GM12878 (cell line): ENCODE measurements around the gene ATP2A3. TPM values are rescaled to one million over a fixed set of nuclear protein-coding genes. Genes with fewer than 3 reads are reported as not detected.
A peak's percentile ranks its signal among the peaks of the same experiment; 100 is the strongest.

Experiments used
- BCL3 ChIP-seq: IDR thresholded peaks from 2 replicates; pipeline ENCODE4 v1.6.1; 2011; ENCODE audit warnings: borderline replicate concordance, low read depth, mild to moderate bottlenecking, moderate library complexity, low read length; ENCODE audit not compliant: insufficient read depth, poor library complexity, severe bottlenecking
- MEF2A ChIP-seq: IDR thresholded peaks from 2 replicates; pipeline ENCODE4 v1.6.1; 2011; ENCODE audit warnings: low read depth, mild to moderate bottlenecking, low read length, moderate library complexity; ENCODE audit not compliant: insufficient read depth
- RBBP5 ChIP-seq: fragments of 200-600 bp; sonication (generic); conservative IDR thresholded peaks from 2 replicates; pipeline ENCODE4 v1.6.1; 2016
- TAF1 ChIP-seq: IDR thresholded peaks from 2 replicates; pipeline ENCODE4 v1.6.1; 2011; ENCODE audit warnings: mild to moderate bottlenecking, low read depth, low read length, borderline replicate concordance
- TCF7 ChIP-seq: IDR thresholded peaks from 2 replicates; pipeline ENCODE4 v1.6.1; 2014; ENCODE audit warnings: antibody characterized with exemption, borderline replicate concordance
- ZNF217 ChIP-seq: fragments of 450-650 bp; IDR thresholded peaks from 2 replicates; pipeline ENCODE4 v1.6.1; 2017; ENCODE audit warnings: antibody characterized with exemption, mild to moderate bottlenecking
- polyA plus RNA-seq, 11 experiments: library from polyadenylated mRNA; depleted of rRNA in 4 of 11; unstranded in 6 of 11; stranded (reverse) in 5 of 11; fragments of >200 nt; fragmentation: Nextera tagmentation in 4 of 11; fragmentation: Illumina TruSeq in 1 of 11; extraction: Ambion mirVana in 4 of 11; extraction: Trizol in 1 of 11; gene quantifications; 1 replicate in 1 of 11; 2 replicates in 10 of 11; pipeline versions ENCODE4 v1.2.1 to v1.2.3, GENCODE V29; 2011 to 2016; ENCODE audit warnings: inconsistent platforms in 2 of 11, missing spikeins in 2 of 11, low read depth in 1 of 11
- total RNA-seq, 4 experiments: library from RNA; depleted of rRNA in 3 of 4; stranded (reverse); fragments of >200 nt in 3 of 4; fragmentation: Illumina TruSeq in 1 of 4; extraction: Trizol in 1 of 4; gene quantifications; 2 replicates each; pipeline versions ENCODE4 v1.2.1 to v1.2.3, GENCODE V29; 2013 to 2021
- TF ChIP-seq, protein P1 (sequence below): fragments of 450-650 bp; IDR thresholded peaks from 2 replicates; pipeline ENCODE4 v1.6.1; 2016; ENCODE audit warnings: mild to moderate bottlenecking, moderate library complexity, borderline replicate concordance
- TF ChIP-seq, protein P2 (sequence below): IDR thresholded peaks from 2 replicates; pipeline ENCODE4 v1.6.1; 2012; ENCODE audit warnings: low read depth, low read length, improper control_type of control experiment
- TF ChIP-seq, protein P3 (sequence below), 3 experiments: IDR thresholded peaks in 2 of 3; conservative IDR thresholded peaks in 1 of 3; 2 replicates each; pipeline ENCODE4 v1.5.1; 2011; ENCODE audit warnings: low read depth in 3 of 3, low read length in 3 of 3, mild to moderate bottlenecking in 3 of 3, control low read depth in 2 of 3, moderate library complexity in 2 of 3, inconsistent platforms in 1 of 3, mixed read lengths in 1 of 3; ENCODE audit not compliant: control insufficient read depth in 2 of 3, insufficient read depth in 1 of 3; ENCODE audit errors: extremely low read depth in 1 of 3

The ATP2A3 gene
- total and polyA plus RNA-seq, 10 of the 15 experiments (the other 5 are each of a cell fraction or from before 2014, with no cell fraction given) = 1.0 to 99.2 (median 37.9) TPM

- TF ChIP-seq, protein P1, sequence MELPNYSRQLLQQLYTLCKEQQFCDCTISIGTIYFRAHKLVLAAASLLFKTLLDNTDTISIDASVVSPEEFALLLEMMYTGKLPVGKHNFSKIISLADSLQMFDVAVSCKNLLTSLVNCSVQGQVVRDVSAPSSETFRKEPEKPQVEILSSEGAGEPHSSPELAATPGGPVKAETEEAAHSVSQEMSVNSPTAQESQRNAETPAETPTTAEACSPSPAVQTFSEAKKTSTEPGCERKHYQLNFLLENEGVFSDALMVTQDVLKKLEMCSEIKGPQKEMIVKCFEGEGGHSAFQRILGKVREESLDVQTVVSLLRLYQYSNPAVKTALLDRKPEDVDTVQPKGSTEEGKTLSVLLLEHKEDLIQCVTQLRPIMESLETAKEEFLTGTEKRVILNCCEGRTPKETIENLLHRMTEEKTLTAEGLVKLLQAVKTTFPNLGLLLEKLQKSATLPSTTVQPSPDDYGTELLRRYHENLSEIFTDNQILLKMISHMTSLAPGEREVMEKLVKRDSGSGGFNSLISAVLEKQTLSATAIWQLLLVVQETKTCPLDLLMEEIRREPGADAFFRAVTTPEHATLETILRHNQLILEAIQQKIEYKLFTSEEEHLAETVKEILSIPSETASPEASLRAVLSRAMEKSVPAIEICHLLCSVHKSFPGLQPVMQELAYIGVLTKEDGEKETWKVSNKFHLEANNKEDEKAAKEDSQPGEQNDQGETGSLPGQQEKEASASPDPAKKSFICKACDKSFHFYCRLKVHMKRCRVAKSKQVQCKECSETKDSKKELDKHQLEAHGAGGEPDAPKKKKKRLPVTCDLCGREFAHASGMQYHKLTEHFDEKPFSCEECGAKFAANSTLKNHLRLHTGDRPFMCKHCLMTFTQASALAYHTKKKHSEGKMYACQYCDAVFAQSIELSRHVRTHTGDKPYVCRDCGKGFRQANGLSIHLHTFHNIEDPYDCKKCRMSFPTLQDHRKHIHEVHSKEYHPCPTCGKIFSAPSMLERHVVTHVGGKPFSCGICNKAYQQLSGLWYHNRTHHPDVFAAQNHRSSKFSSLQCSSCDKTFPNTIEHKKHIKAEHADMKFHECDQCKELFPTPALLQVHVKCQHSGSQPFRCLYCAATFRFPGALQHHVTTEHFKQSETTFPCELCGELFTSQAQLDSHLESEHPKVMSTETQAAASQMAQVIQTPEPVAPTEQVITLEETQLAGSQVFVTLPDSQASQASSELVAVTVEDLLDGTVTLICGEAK = peak; percentile 56; the same call in 1 of the 2 replicates
- TF ChIP-seq BCL3 (no peak), TAF1 (no peak; the same call in 1 of the 2 replicates), MEF2A (no peak), RBBP5 (no peak), ZNF217 (0 out of 2 replicates have a peak, but pooled peaks have one; percentile 43), TCF7 (no peak)
- TF ChIP-seq, protein P2, sequence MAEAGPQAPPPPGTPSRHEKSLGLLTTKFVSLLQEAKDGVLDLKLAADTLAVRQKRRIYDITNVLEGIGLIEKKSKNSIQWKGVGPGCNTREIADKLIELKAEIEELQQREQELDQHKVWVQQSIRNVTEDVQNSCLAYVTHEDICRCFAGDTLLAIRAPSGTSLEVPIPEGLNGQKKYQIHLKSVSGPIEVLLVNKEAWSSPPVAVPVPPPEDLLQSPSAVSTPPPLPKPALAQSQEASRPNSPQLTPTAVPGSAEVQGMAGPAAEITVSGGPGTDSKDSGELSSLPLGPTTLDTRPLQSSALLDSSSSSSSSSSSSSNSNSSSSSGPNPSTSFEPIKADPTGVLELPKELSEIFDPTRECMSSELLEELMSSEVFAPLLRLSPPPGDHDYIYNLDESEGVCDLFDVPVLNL = no peak
- TF ChIP-seq, protein P3, sequence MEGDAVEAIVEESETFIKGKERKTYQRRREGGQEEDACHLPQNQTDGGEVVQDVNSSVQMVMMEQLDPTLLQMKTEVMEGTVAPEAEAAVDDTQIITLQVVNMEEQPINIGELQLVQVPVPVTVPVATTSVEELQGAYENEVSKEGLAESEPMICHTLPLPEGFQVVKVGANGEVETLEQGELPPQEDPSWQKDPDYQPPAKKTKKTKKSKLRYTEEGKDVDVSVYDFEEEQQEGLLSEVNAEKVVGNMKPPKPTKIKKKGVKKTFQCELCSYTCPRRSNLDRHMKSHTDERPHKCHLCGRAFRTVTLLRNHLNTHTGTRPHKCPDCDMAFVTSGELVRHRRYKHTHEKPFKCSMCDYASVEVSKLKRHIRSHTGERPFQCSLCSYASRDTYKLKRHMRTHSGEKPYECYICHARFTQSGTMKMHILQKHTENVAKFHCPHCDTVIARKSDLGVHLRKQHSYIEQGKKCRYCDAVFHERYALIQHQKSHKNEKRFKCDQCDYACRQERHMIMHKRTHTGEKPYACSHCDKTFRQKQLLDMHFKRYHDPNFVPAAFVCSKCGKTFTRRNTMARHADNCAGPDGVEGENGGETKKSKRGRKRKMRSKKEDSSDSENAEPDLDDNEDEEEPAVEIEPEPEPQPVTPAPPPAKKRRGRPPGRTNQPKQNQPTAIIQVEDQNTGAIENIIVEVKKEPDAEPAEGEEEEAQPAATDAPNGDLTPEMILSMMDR (IDR thresholded peaks at IDR 0.05 in 2 of 3, conservative IDR thresholded peaks at IDR 0.05 in 1 of 3; ENCODE audit: control insufficient read depth in 2 of 3, extremely low read depth in 1 of 3, insufficient read depth in 1 of 3, low read depth in 3 of 3, low read length in 3 of 3) = no peak
- TF ChIP-seq, all 136 proteins: peak for 8
Measured at GRCh38 chr17:3910420-3911270, 53.6 kb downstream of the ATP2A3 start (continued).
